Stimulated activated CD8-positive, alpha-beta memory T cell treated with anti-CD3 and anti-CD28 coated beads, Interleukin-7, amount 100 ng/mL, for 24 hours (primary cell): ENCODE results near the gene HHIPL2.
"Not testable (repeated sequence)": the region's sequence is repeated elsewhere in the genome, so short reads cannot be mapped to it uniquely, and the experiment has no call there.

Experiments
- DNase-seq: peaks from one replicate; pipeline ENCODE4 v3.0.0-alpha.2; 2020; ENCODE audit warnings: low read depth

Gene HHIPL2

DNA sequence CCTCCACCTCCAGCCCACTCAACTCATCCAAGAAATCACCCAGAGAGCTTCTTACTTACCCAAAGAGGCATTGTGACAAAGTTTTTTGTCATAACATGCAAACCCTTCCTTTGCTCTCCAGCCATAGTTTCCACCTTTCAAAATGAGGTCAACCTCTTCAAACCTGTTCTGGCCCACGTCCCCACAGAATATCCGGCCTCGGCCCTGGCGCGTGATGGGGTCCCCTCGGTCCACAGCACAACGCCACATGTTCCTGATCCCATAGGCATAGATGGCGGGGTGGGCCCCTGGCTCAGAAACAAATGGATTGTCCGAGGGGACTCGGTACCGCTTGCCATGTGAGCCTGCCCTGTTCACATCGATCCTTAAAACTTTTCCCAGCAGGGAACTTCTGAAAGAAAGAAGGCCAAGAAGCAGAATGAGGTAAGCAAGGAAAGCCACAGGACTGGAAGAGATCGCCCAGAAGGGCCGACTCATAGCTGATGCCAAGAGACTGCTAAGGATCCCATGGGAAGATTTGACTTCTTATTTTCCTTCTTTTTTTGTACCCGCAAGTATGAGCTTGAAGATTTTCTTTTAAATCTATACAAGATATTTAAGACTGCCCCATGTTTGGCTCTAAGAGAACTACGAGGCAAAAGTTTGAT lies 7.8 kb downstream of the HHIPL2 start:
- no peak for DNase-seq

GRCh38 chr1:222535455-222535854 lies 12.4 kb downstream of the HHIPL2 start:
- DNase-seq: no peak

DNA sequence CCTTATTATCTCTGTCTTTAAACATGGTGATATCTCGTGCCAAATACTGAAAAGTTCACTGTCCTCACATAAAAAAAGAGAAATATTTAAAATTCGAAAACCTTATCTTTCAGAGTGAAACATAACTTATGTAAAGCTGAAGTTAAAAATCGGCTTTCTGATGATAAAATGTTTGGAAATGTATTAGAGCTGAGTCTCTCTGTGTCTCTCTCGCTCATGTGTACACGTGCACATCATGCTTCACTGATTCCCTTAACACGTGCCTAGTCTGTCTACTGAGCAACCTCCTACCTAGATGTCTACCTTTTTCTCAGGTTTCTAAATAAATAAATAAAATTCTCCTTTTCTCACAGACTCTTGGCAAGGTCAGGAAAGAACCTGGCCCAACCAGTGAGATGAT lies 17.1 kb downstream of the HHIPL2 start:
- DNase-seq: no peak

DNA sequence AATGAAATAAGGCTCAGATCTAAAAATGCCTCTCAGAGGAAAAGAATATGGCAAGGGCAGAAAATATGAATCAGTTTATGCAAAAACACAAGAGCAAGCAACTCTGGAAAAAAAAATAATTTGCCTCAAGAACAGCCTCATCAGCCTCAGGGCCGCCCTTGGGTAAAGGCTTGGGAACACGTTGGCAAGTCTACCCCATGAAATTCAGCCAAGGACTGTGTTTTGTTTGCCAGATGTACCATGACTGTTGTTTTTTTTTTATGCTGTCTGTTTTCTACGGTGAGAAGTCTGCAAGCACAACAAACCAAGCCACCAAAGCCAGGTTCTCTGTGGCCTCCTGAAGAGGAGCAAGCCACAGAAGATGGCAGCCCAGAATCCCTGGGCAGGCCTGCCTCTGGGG lies 18.0 kb downstream of the HHIPL2 start:
- DNase-seq: no peak

DNA sequence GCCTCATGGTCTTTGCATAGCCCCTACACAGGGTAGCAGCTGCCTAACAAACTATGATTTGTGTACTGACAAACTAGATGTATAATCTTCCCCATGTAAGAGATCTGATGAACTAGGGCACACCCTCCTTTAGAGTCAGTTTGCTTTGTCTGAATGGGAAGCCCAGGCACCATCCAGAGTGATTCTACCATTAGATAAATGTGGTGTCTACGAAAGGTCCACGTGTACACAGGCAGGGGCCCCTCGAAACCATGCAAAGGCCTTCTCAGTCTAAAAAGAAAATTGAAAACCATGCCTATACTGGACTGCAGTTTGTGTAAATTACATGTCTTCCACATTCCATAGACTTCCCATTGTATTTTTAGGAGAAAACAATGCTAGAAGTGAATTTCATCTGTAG lies 18.7 kb downstream of the HHIPL2 start:
- no peak for DNase-seq

DNA sequence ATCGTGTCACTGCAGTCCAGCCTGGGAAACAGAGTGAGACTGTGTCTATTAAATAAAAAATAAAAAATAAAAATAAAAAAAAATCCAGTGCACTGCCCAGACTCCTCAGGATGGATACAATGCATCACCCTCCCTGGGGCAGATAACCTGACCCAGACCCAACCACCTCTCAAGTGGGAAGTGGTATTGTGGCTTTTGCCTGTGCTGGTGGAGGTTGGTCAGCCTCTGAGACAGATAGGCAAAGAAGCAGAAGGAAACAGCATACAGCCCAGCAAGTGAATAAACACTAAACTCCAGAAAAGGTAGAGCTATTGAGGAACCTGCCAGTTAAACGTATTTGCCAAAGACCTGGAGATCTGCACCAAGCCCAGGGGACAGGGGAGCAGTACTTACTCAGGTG lies 22.0 kb downstream of the HHIPL2 start:
- DNase-seq: no peak

DNA sequence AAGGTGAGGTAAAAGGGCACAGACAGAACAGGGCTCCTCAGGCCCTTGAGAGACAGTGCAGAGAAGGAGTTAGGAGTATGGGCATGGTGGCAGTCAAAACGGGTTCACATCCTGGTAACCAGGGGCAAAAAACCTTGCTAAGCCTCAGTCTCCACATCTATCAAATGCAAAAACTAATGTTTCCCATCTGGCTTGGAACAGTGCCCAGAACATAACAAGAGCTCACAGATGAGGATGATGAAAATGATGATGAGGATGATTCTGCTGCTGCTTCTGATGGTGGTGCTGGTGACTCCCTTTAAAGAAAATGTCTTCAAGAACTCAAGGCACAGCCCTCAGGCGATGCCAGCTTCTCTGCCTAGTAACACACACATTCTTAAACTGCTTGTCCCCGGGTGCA lies 24.1 kb downstream of the HHIPL2 start:
- no peak for DNase-seq

DNA sequence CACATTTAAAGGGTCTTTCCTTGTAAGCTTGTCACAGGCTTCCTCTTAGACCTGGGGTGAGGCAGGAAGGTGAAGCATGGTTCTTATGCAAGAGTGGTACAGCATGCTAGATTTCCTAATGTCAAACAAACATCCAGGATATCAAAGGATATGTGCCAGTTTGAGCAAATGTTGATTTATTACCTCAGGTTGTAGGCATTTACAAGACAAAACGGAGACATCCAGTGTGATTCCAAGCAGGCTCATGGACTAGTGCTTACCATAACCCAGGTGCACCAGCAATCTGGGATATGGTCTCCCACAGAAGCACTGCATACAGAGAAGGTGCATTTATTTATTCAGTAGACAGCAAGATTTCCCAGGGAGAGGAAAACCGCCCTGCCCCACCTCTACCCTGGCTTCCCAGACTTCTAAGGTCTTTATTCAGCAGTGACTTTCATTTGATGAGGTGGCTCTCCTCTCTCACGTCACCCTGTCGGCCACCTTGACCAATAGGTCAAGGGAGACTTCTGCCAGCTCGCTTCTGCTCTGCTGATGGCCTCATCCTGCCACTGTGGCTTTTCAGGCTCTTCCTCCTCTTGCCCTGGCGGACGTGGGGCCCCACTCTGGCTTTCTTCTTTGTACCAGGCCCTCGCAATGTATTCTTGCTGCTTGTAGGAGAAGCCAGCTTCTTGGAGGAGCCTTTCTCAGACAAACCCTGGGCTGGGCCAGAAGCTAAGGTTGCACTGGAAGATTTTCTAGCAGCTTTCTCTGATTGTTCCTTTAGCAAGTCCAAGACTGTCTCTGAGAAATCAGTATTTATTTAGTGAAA lies 25.6 kb downstream of the HHIPL2 start:
- no peak for DNase-seq

GRCh38 chr1:222521299-222522104 lies 26.4 kb downstream of the HHIPL2 start:
- DNase-seq: no peak

GRCh38 chr1:222489496-222489895 lies 58.4 kb downstream of the HHIPL2 start:
- not testable (repeated sequence) for DNase-seq

GRCh38 chr1:222487774-222488173 lies 60.1 kb downstream of the HHIPL2 start:
- DNase-seq: not testable (repeated sequence)

GRCh38 chr1:222484005-222484404 lies 63.9 kb downstream of the HHIPL2 start:
- not testable (repeated sequence) for DNase-seq

- not testable (repeated sequence) for DNase-seq
These were observed 68.3 kb downstream of the HHIPL2 start for GRCh38 chr1:222479567-222479966.

DNA sequence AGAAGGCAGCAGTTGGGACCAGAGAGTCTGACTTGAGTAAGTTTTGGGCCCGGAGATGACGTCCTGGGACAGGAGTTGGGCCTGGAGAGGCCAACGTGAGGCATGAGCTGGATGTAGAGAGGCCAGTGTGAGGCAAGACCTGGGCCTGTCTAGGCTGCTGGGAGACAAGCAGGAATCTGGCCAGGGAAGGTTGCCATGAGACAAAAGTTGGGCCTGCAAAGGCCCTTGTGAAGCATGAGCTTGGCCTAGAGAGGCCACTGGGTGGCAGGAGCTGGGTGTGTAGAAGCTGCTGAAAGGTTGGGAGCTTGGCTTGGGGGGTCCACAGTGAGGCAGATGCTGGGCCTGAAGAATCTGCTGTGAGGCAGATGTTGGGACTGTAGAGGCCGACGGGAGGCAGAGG lies 71.5 kb downstream of the HHIPL2 start:
- not testable (repeated sequence) for DNase-seq

- DNase-seq: not testable (repeated sequence)
These were observed 74.2 kb downstream of the HHIPL2 start for GRCh38 chr1:222473717-222474116.

- DNase-seq: not testable (repeated sequence)
These were observed 74.9 kb downstream of the HHIPL2 start for GRCh38 chr1:222472776-222473540.
